GM23248 (cell line): ENCODE measurements around the gene DDX25.

Experiments
- EZH2 ChIP-seq: fragments of 200-600 bp; sonication (generic); IDR thresholded peaks from 2 replicates; pipeline ENCODE4 v1.6.1; 2018; ENCODE audit warnings: antibody characterized with exemption, mild to moderate bottlenecking; ENCODE audit not compliant: insufficient read depth, poor library complexity, severe bottlenecking
- EZH2phosphoT487 ChIP-seq: fragments of 200-600 bp; sonication (generic); IDR thresholded peaks from 2 replicates; pipeline ENCODE4 v1.6.1; 2018; ENCODE audit warnings: antibody characterized with exemption, moderate library complexity, mild to moderate bottlenecking, low read depth; ENCODE audit not compliant: insufficient read depth

- TF ChIP-seq EZH2phosphoT487 (no peak), EZH2 (no peak)
Observed at GRCh38 chr11:125959511-125959910, 55.2 kb downstream of the DDX25 start.
